ENCODE measurements around the gene PRRX2.

PRRX2 gene

DNA sequence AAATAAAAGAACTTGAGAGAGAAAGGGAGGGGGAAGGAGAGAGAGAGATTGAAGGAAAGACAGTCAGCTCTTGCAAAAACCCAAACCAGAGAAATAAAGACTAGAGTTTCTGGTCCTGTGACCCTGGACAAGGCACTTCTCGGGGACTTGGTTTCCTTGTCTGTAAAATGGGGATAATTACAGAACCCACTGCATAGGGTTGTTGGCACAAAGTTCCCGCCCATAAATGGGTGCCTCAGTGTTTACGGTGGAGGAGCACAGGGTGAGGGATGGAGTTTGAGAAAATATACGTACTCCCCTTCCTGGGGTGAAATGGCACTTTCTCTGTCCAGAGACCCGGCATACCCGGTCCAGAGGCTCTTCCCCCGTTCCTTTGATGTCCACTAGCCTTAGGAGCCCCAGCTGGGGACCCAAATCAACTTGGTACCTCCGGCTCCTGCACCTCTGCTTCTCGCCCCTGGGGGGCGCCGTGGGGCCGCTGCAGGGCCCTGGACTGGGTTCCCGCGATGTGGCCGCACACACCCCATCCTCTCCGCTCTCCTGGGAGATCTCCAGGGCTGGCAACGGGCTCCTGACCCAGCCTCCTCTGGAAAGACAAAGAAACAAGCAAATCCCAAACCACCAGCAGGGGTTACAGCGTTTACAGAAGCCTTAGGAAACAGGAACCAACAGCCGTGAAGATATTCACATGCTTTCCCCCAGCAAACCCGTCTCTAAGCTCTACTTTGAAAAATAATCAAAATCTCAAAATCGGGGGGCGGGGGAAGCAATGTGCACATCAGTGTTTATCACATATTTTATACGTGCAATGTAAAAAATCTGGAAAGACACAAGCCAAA is 61.1 kb downstream of the PRRX2 start:
- Mint-ChIP-seq H3K36me3 (ENCODE audit: low read depth) (no peaks in the 10 kb centered on the region), H3K27me3 (ENCODE audit: low read depth) (peaks cover 8% of the 10 kb centered on the region), H3K4me1 (ENCODE audit: low read depth) (peaks cover 7% of the 10 kb centered on the region), H3K27ac (no peak overlapping the region), H3K9me3 (no peaks in the 10 kb centered on the region), H3K4me3 (peak overlapping the region; percentile 42)

DNA sequence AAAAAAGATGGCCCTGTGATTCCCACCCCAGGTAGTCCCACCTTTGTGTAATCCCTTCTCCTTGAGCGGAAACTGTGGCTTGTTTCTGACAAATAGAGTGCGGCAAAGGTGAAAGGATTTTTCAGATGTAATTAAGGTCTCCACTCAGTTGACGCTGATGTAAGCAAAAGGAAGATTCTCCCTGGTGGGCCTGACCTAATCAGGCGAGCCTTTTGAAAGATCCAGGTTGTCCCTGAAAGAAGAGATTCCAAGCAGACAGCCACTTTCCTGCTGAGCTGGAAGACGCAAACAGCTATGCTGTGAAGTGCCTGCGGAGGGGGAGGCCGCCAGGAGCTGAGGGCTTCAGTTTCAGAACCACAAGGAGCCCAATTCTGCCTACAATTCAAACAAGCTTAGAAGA is 63.3 kb downstream of the PRRX2 start:
- Mint-ChIP-seq H3K4me1 (ENCODE audit: low read depth) (peaks cover 7% of the 10 kb centered on the region), H3K4me3 (no peak overlapping the region), H3K27ac (no peak overlapping the region), H3K36me3 (ENCODE audit: low read depth) (no peaks in the 10 kb centered on the region), H3K9me3 (no peaks in the 10 kb centered on the region), H3K27me3 (ENCODE audit: low read depth) (peaks cover 9% of the 10 kb centered on the region)

DNA sequence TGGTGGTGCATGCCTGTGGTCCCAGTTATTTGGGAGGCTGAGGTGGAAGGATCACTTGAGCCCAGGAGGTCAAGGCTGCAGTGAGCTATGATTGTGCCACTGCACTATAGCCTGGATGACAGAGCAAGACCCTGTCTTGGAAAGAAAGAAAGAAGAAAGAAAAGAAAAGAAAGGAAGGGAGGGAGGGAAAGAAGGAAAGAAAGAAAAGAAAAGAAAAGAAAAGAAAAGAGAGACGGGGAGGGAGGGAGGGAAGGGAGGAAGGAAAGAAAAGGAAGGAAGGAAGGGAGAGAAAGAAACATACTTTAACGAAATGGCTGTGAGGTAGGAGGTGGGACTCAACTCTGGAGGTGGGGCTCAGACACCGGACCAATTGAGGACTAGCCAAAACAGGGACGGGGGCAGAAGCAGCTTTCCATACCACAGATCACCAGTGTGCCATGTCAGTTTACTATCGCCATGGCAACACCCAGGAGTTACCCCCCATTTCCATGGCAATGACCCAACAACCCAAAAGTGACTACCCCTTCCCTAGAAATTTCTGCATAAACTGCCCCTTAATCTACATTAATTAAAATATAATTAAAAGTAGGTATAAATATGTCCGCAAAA is 66.1 kb downstream of the PRRX2 start:
- no peak overlapping the region for H3K27ac Mint-ChIP-seq
- H3K4me1 Mint-ChIP-seq (ENCODE audit: low read depth) = peaks cover 4% of the 10 kb centered on the region
- no peaks in the 10 kb centered on the region for H3K36me3 Mint-ChIP-seq (ENCODE audit: low read depth)
- H3K9me3 Mint-ChIP-seq = no peaks in the 10 kb centered on the region
- no peak overlapping the region for H3K4me3 Mint-ChIP-seq
- peaks cover 9% of the 10 kb centered on the region for H3K27me3 Mint-ChIP-seq (ENCODE audit: low read depth)

DNA sequence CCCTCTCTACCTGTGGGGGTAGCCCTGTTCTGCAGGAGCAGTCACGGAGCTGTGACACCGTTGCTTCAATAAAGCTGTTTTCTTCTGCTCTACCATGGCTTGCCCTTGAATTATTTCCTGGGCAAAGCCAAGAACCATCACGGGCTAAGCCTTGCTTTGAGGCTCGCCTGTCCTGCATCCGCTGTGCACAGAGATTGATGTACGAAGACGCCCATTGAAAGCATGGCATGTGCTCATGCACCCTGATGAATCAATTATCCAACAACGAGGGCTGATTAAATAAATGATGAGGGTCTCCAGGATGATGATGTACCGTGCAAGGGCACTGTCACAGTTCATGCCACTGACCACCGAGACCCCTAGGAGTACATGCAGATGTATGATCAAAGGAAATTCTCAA is 66.7 kb downstream of the PRRX2 start:
- Mint-ChIP-seq H3K4me1 (ENCODE audit: low read depth) (peaks cover 2% of the 10 kb centered on the region), H3K27ac (no peak overlapping the region), H3K36me3 (ENCODE audit: low read depth) (no peaks in the 10 kb centered on the region), H3K4me3 (no peak overlapping the region), H3K27me3 (ENCODE audit: low read depth) (peaks cover 9% of the 10 kb centered on the region), H3K9me3 (no peaks in the 10 kb centered on the region)

DNA sequence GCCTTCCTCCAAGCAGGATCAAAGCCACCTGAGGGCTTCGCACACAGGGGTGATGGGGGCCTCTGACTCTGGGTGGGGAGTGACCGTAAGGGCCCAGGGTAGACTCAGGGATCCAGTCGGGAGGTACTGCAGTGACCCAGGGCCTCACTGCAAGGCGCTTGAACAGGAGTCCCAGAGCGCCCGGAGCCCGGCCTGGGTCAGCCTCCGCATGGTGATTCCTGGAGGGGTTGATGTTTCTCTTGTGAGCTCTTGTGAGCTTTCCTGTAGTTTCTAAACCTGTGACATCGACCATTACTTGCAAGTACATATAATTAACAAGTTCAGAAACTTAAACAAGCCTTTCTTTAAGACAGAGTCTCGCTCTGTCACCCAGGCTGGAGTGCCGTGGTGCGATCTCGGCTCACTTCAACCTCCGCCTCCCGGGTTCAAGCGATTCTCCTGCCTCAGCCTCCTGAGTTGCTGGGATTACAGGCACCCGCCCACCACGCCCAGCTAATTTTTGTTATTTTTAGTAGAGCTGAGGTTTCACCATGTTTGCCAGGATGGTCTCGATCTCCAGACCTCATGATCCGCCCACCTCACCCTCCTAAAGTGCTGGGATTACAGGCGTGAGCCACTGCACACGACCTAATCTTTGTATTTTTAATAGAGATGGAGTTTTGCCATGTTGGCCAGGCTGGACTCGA is 67.6 kb downstream of the PRRX2 start:
- no peaks in the 10 kb centered on the region for H3K36me3 Mint-ChIP-seq (ENCODE audit: low read depth)
- H3K9me3 Mint-ChIP-seq = no peaks in the 10 kb centered on the region
- peaks cover 5% of the 10 kb centered on the region for H3K4me1 Mint-ChIP-seq (ENCODE audit: low read depth)
- H3K27ac Mint-ChIP-seq = no peak overlapping the region
- H3K4me3 Mint-ChIP-seq = no peak overlapping the region
- H3K27me3 Mint-ChIP-seq (ENCODE audit: low read depth) = peaks cover 14% of the 10 kb centered on the region

DNA sequence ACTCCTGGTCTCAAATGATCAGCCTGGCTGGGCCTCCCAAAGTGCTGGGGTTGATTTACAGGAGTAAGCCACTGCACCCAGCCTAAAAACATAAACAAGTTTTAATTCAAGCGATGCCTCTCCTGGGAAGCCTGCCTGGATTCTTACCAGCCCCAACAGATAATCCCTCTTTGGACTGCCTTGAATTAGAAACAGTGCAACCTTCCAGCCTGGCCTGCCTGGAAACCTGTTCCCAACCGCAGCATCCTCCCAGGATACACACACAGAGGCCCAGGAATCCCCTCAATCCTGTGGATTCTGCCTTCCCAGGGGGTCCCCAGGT is 68.1 kb downstream of the PRRX2 start:
- Mint-ChIP-seq H3K4me1 (ENCODE audit: low read depth) (peaks cover 8% of the 10 kb centered on the region), H3K27me3 (ENCODE audit: low read depth) (peaks cover 16% of the 10 kb centered on the region), H3K4me3 (no peak overlapping the region), H3K27ac (peak overlapping the region; percentile 20), H3K9me3 (no peaks in the 10 kb centered on the region), H3K36me3 (ENCODE audit: low read depth) (no peaks in the 10 kb centered on the region)

DNA sequence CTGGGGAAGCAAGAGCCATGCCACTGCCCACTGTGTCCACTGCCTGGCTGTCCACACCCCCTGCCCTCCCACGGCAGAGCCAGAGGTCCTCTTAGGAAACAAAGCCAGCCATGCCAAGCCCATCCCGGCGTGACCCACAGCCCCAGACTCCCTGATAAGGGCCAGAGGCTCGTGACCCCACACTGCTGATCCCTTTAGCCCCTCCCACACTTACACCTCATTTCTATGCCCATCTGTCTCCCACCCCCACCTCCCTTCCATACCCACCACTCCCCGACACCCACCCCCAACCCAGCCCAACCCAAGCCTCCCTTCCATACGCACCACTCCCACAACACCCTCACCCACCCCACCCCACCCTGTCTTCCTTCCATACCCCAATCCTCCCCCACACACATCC is 70.1 kb downstream of the PRRX2 start:
- no peak overlapping the region for H3K27ac Mint-ChIP-seq
- H3K36me3 Mint-ChIP-seq (ENCODE audit: low read depth) = no peaks in the 10 kb centered on the region
- H3K27me3 Mint-ChIP-seq (ENCODE audit: low read depth) = peaks cover 12% of the 10 kb centered on the region
- H3K4me1 Mint-ChIP-seq (ENCODE audit: low read depth) = peaks cover 8% of the 10 kb centered on the region
- no peak overlapping the region for H3K4me3 Mint-ChIP-seq
- H3K9me3 Mint-ChIP-seq = no peaks in the 10 kb centered on the region

DNA sequence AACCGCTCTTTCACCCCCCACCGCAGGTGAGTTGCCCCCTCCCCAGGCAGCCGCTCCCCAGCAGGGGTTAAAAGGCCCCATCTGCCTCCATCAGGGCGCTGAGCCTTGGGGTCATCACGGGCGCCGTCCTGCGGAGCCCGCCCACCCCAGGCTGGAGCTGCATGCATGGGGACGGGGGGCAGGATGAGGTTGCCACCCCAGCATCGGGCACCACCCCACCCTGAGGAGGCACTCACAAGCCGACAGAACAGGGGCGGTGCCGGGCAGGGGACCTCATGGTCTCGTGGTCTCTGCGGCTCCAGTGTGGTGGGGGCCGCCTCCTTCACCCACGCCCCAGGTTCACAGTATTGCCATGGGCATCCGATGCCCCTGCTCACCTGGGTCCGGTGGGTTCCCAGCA is 70.9 kb downstream of the PRRX2 start:
- peaks cover 8% of the 10 kb centered on the region for H3K4me1 Mint-ChIP-seq (ENCODE audit: low read depth)
- H3K27ac Mint-ChIP-seq = no peak overlapping the region
- no peaks in the 10 kb centered on the region for H3K9me3 Mint-ChIP-seq
- H3K36me3 Mint-ChIP-seq (ENCODE audit: low read depth) = no peaks in the 10 kb centered on the region
- H3K4me3 Mint-ChIP-seq = no peak overlapping the region
- peaks cover 10% of the 10 kb centered on the region for H3K27me3 Mint-ChIP-seq (ENCODE audit: low read depth)

DNA sequence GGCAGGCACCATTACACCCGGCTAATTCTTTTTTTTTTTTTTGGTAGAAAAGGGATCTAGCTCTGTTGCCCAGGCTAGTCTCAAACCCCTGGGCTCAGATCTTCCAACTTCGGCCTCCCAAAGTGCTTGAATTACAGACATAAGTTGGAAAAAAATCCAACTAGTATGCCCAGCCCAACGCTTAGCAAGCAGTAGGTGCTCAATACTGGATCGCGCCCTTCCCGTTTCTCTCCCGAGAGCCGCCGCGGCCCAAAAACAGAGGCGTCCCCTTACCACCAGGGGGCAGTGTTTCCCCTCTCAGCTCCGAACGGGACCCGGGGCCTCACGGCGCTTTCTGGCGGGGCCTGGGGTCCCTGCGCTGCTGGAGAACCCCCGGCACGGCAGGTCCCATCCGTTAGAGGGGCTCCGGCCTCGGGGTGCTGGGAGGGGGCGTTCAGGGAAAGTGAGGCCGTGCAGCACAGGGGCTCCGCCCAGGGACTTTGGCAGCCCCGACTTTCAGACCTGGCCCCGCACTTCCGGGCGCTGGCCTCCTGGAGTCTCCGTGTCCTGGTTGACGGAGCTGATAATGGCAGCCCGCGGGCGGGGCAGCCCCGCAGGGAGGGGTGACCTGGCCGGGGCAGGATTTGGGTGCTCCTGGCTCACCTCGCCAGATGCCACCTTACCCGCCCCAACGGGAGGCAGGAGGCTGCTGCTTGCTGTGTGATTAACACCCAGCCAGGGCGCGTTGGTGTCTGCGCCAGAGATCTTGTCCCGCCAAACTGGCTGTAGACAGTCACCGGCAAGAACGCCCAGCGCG is 72.2 kb downstream of the PRRX2 start:
- peaks cover 6% of the 10 kb centered on the region for H3K4me1 Mint-ChIP-seq (ENCODE audit: low read depth)
- H3K9me3 Mint-ChIP-seq = no peaks in the 10 kb centered on the region
- peak overlapping the region; percentile 68 for H3K4me3 Mint-ChIP-seq
- H3K27me3 Mint-ChIP-seq (ENCODE audit: low read depth) = peaks cover 7% of the 10 kb centered on the region
- no peaks in the 10 kb centered on the region for H3K36me3 Mint-ChIP-seq (ENCODE audit: low read depth)
- H3K27ac Mint-ChIP-seq = peak overlapping the region; percentile 70

DNA sequence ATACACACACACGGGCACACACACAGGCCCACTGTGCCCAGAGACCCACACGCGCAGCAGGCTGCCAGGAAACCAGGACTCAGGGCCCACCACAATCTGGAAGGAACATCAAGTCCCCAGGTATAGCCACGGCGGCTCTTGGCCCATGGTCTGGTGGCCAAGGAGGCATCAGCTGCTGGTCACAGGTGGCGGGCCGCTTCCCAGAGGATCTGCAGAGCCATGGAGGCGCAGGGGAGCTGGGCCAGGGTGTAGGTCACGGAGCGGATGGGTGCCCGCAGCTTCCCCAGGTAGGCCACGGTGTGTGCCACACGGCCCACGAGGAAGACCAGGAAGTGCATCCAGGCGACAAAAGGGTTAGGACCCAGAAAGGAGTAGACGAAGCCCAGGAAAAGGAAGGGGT is 74.0 kb downstream of the PRRX2 start:
- H3K27me3 Mint-ChIP-seq (ENCODE audit: low read depth) = peaks cover 7% of the 10 kb centered on the region
- H3K36me3 Mint-ChIP-seq (ENCODE audit: low read depth) = no peaks in the 10 kb centered on the region
- H3K9me3 Mint-ChIP-seq = no peaks in the 10 kb centered on the region
- H3K27ac Mint-ChIP-seq = no peak overlapping the region
- H3K4me1 Mint-ChIP-seq (ENCODE audit: low read depth) = peaks cover 6% of the 10 kb centered on the region
- no peak overlapping the region for H3K4me3 Mint-ChIP-seq

DNA sequence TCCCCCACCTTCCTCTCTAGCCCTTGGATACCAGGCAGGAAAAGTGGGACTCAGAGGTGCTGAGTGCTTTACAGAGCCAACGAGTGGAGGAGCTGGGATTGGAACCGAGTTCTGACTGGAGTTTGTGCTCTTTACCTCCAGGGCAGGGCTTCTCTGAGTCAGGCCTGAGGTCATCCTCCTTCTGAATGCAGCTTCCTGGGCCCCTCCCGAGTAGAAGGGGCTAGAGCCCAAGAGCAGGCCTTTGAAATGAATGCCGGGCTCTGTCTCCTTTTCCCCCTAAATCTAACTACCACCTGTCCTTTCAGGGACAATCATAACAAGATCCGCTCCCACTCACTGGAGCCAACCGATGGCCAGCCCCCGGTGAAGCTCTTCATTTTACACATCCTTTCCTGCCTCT is 74.7 kb downstream of the PRRX2 start:
- no peak overlapping the region for H3K27ac Mint-ChIP-seq
- no peak overlapping the region for H3K4me3 Mint-ChIP-seq
- no peaks in the 10 kb centered on the region for H3K9me3 Mint-ChIP-seq
- no peaks in the 10 kb centered on the region for H3K36me3 Mint-ChIP-seq (ENCODE audit: low read depth)
- peaks cover 6% of the 10 kb centered on the region for H3K4me1 Mint-ChIP-seq (ENCODE audit: low read depth)
- peaks cover 7% of the 10 kb centered on the region for H3K27me3 Mint-ChIP-seq (ENCODE audit: low read depth)

DNA sequence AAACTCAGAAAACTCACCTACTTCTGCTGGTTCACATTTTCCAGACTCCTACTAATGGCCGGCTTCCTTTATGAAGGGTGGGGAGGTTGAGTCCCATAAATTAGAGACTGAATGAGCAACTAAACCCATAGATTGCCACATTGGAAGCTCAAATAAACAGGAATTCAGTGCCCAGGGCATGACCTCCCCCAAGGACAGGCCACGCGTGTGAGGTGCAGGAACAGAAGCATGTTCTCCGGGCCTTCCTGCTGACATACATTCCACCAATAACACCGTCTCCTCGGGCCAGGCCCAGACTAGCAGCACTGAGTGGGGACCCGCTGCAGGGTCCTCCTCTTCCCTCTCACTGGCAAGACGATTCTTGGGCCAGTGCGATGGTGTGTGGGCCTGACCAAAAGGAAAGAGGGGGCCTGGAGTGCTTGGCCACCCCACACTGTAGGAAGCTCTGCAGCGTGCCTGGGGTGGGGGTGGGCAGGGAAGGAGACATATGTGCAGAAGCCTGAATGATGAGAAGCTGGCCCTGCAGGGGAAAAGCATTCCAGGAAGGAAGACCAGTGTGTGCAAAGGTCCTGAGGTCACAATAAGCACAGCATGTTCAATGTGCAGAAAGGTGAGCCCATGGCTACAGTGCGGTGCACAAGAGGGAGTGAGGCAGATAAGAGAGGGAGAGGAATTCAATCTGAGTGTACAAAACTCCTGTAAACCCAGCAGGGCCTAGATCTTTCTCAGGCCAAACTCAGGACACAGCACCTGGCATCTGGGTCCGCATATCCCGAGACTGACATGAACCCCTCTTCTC is 75.4 kb downstream of the PRRX2 start:
- peaks cover 7% of the 10 kb centered on the region for H3K27me3 Mint-ChIP-seq (ENCODE audit: low read depth)
- H3K36me3 Mint-ChIP-seq (ENCODE audit: low read depth) = no peaks in the 10 kb centered on the region
- no peaks in the 10 kb centered on the region for H3K9me3 Mint-ChIP-seq
- H3K4me1 Mint-ChIP-seq (ENCODE audit: low read depth) = peaks cover 6% of the 10 kb centered on the region
- no peak overlapping the region for H3K4me3 Mint-ChIP-seq
- no peak overlapping the region for H3K27ac Mint-ChIP-seq

DNA sequence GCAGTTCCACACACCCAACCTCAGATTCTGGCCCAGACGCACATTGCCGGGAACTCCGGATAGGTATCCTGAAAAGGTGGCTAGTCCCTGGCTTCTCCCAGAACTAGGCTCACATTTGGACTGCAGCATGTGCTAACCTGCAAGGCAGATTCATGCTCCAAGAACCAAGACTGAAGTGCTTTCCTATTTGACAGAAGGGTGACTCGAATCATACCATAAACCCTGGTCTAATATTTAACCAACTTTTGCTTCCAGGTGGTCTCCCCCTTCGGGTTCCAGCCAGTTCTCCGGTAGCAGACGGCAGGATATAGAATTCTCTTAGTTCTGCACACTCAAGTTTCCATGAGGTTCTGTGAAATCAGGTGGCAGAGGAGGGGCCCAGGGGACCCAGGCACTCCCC is 79.8 kb downstream of the PRRX2 start:
- no peak overlapping the region for H3K4me3 Mint-ChIP-seq
- no peaks in the 10 kb centered on the region for H3K9me3 Mint-ChIP-seq
- H3K27me3 Mint-ChIP-seq (ENCODE audit: low read depth) = no peaks in the 10 kb centered on the region

More for the DNA sequence above, 79.8 kb downstream of the PRRX2 start:
- H3K27ac Mint-ChIP-seq = no peak overlapping the region
- no peaks in the 10 kb centered on the region for H3K4me1 Mint-ChIP-seq (ENCODE audit: low read depth)
- no peaks in the 10 kb centered on the region for H3K36me3 Mint-ChIP-seq (ENCODE audit: low read depth)
